HEK293 (cell line): ENCODE measurements around the gene CACNB4.

Source experiments
- CTCF ChIA-PET: fragments of 350-600 bp; formaldehyde crosslinking; extraction: SDS; loops from one replicate; lab custom pipeline; 2021; ENCODE audit warnings: antibody characterized with exemption; lab: Yijun Ruan, JAX
- POLR2A ChIA-PET: fragments of 300-600 bp; formaldehyde crosslinking; extraction: SDS; loops from one replicate; lab custom pipeline; 2020; ENCODE audit warnings: antibody characterized with exemption, inconsistent platforms; lab: Yijun Ruan, JAX
- H3K27ac ChIP-seq: fragments of 200-500 bp; sonication (Bioruptor generic); 2 replicates; pipeline ENCODE4 v1.5.1; 2014; ENCODE audit warnings: low read depth, low read length, control low read depth, inconsistent platforms; ENCODE audit errors: extremely low read depth
- H3K36me3 ChIP-seq, 2 experiments: fragments of 200-500 bp in 1 of 2; sonication (Bioruptor generic) in 1 of 2; 1 replicate in 1 of 2; 2 replicates in 1 of 2; pipeline ENCODE4 v1.5.1; 2014 to 2017; ENCODE audit warnings: inconsistent platforms in 2 of 2, low read length in 2 of 2; ENCODE audit not compliant: control insufficient read depth in 2 of 2, insufficient read depth in 1 of 2
- H3K4me1 ChIP-seq: fragments of 200-500 bp; sonication (Bioruptor generic); 2 replicates; pipeline ENCODE4 v1.5.1; 2014; ENCODE audit warnings: mild to moderate bottlenecking, low read length, inconsistent platforms; ENCODE audit not compliant: control insufficient read depth, insufficient read depth
- H3K4me3 ChIP-seq: 2 replicates; pipeline ENCODE4 v1.5.1; 2011; ENCODE audit warnings: low read depth, mild to moderate bottlenecking, control low read depth, low read length, moderate library complexity
- H3K9me3 ChIP-seq: fragments of 200-500 bp; sonication (Bioruptor generic); 2 replicates; pipeline ENCODE4 v1.5.1; 2014; ENCODE audit warnings: low read depth, low read length, inconsistent platforms; ENCODE audit not compliant: control insufficient read depth, insufficient read depth
- GLIS2 ChIP-seq: fragments of 450-650 bp; formaldehyde crosslinking; IDR thresholded peaks from 2 replicates; pipeline ENCODE4 v1.5.1; 2016; ENCODE audit warnings: missing biosample characterization, missing genetic modification characterization
- KLF16 ChIP-seq: fragments of 450-650 bp; formaldehyde crosslinking; IDR thresholded peaks from 2 replicates; pipeline ENCODE4 v1.5.1; 2017; ENCODE audit warnings: missing biosample characterization, missing genetic modification characterization
- MYNN ChIP-seq: fragments of 450-650 bp; formaldehyde crosslinking; IDR thresholded peaks from 2 replicates; pipeline ENCODE4 v1.5.1; 2016; ENCODE audit warnings: missing biosample characterization, missing genetic modification characterization, borderline replicate concordance
- MZF1 ChIP-seq: fragments of 450-650 bp; formaldehyde crosslinking; IDR thresholded peaks from 2 replicates; pipeline ENCODE4 v1.5.1; 2017; ENCODE audit warnings: missing biosample characterization, missing genetic modification characterization, borderline replicate concordance
- OVOL3 ChIP-seq: fragments of 450-650 bp; formaldehyde crosslinking; IDR thresholded peaks from 2 replicates; pipeline ENCODE4 v1.5.1; 2016; ENCODE audit warnings: missing biosample characterization, missing genetic modification characterization
- PRDM1 ChIP-seq: fragments of 450-650 bp; formaldehyde crosslinking; IDR thresholded peaks from 2 replicates; pipeline ENCODE4; 2016; ENCODE audit warnings: missing biosample characterization, missing genetic modification characterization
- PRDM10 ChIP-seq: fragments of 450-650 bp; formaldehyde crosslinking; IDR thresholded peaks from 2 replicates; pipeline ENCODE4 v1.5.1; 2016; ENCODE audit warnings: missing biosample characterization, missing genetic modification characterization
- SCRT2 ChIP-seq: fragments of 450-650 bp; formaldehyde crosslinking; IDR thresholded peaks from 2 replicates; pipeline ENCODE4 v1.5.1; 2016; ENCODE audit warnings: missing biosample characterization, missing genetic modification characterization
- TRIM28 ChIP-seq: IDR thresholded peaks from 2 replicates; pipeline ENCODE4 v1.6.1; 2011; ENCODE audit warnings: low read length, control low read depth, borderline replicate concordance
- ZBTB10 ChIP-seq: fragments of 450-650 bp; formaldehyde crosslinking; IDR thresholded peaks from 2 replicates; pipeline ENCODE4 v1.5.1; 2016; ENCODE audit warnings: missing biosample characterization, missing genetic modification characterization
- ZBTB44 ChIP-seq: fragments of 450-650 bp; IDR thresholded peaks from 2 replicates; pipeline ENCODE4 v1.5.1; 2018; ENCODE audit warnings: missing biosample characterization, mild to moderate bottlenecking, missing genetic modification characterization
- ZBTB7A ChIP-seq: fragments of 450-650 bp; formaldehyde crosslinking; IDR thresholded peaks from 2 replicates; pipeline ENCODE4 v1.5.1; 2016; ENCODE audit warnings: low read depth, missing biosample characterization, missing genetic modification characterization
- ZFHX2 ChIP-seq: fragments of 450-650 bp; formaldehyde crosslinking; conservative IDR thresholded peaks from 2 replicates; pipeline ENCODE4 v1.5.1; 2016; ENCODE audit warnings: missing biosample characterization, missing genetic modification characterization
- ZIC2 ChIP-seq: fragments of 450-650 bp; formaldehyde crosslinking; IDR thresholded peaks from 2 replicates; pipeline ENCODE4 v1.5.1; 2016; ENCODE audit warnings: missing biosample characterization, missing genetic modification characterization
- ZNF10 ChIP-seq: fragments of 450-650 bp; formaldehyde crosslinking; IDR thresholded peaks from 2 replicates; pipeline ENCODE4 v1.5.1; 2017; ENCODE audit warnings: missing biosample characterization, missing genetic modification characterization
- ZNF140 ChIP-seq: fragments of 450-650 bp; formaldehyde crosslinking; IDR thresholded peaks from 2 replicates; pipeline ENCODE4 v1.5.1; 2016; ENCODE audit warnings: missing biosample characterization, missing genetic modification characterization
- ZNF324 ChIP-seq: fragments of 450-650 bp; formaldehyde crosslinking; IDR thresholded peaks from 2 replicates; pipeline ENCODE4 v1.5.1; 2016; ENCODE audit warnings: missing biosample characterization, missing genetic modification characterization
- ZNF354C ChIP-seq: fragments of 450-650 bp; formaldehyde crosslinking; IDR thresholded peaks from 2 replicates; pipeline ENCODE4 v1.5.1; 2016; ENCODE audit warnings: missing biosample characterization, missing genetic modification characterization, low read depth, borderline replicate concordance
- ZNF530 ChIP-seq: fragments of 450-650 bp; formaldehyde crosslinking; IDR thresholded peaks from 2 replicates; pipeline ENCODE4 v1.5.1; 2016; ENCODE audit warnings: low read depth, missing biosample characterization, missing genetic modification characterization
- ZNF580 ChIP-seq: fragments of 450-650 bp; formaldehyde crosslinking; IDR thresholded peaks from 2 replicates; pipeline ENCODE4 v1.5.1; 2016; ENCODE audit warnings: missing biosample characterization, missing genetic modification characterization
- ZNF600 ChIP-seq: fragments of 450-650 bp; formaldehyde crosslinking; IDR thresholded peaks from 2 replicates; pipeline ENCODE4 v1.5.1; 2016; ENCODE audit warnings: missing biosample characterization, missing genetic modification characterization
- ZNF621 ChIP-seq: fragments of 450-650 bp; formaldehyde crosslinking; IDR thresholded peaks from 2 replicates; pipeline ENCODE4 v1.5.1; 2017; ENCODE audit warnings: missing biosample characterization, missing genetic modification characterization
- ZNF692 ChIP-seq: fragments of 450-650 bp; formaldehyde crosslinking; IDR thresholded peaks from 2 replicates; pipeline ENCODE4 v1.5.1; 2016; ENCODE audit warnings: missing biosample characterization, missing genetic modification characterization
- TF ChIP-seq, protein P1 (sequence below): fragments of 450-650 bp; formaldehyde crosslinking; IDR thresholded peaks from 2 replicates; pipeline ENCODE4 v1.5.1; 2016; ENCODE audit warnings: missing biosample characterization, missing genetic modification characterization

CACNB4 gene

GRCh38 chr2:152011724-152012123 lies 87.1 kb downstream of the CACNB4 start:
- no peaks in the 10 kb centered on the region for H3K9me3 ChIP-seq
- ChIA-PET CTCF (interaction anchor here (6.4 kb wide), 1 partner anchor 14 kb away, joined by 47 read pairs; no protein-coding TSS in a partner anchor), POLR2A (no interaction called here)
- H3K36me3 ChIP-seq: no peaks in the 10 kb centered on the region
- no peak overlapping the region for H3K27ac ChIP-seq
- no peak for TF ChIP-seq ZBTB10 (tag by site-specific recombination)
- no peak for TF ChIP-seq MZF1 (tag by site-specific recombination)
- no peak for TF ChIP-seq ZNF354C (tag by site-specific recombination)
- no peak for TF ChIP-seq MYNN (tag by site-specific recombination)
- no peak for TF ChIP-seq SCRT2
- no peak for TF ChIP-seq ZBTB44 (tag by site-specific recombination)
- TF ChIP-seq ZNF692: no peak
- TF ChIP-seq PRDM1 (tag by site-specific recombination): no peak
- TF ChIP-seq ZNF580 (tag by site-specific recombination): no peak
- no peak for TF ChIP-seq KLF16 (tag by site-specific recombination)
- no peak for TF ChIP-seq ZNF621 (tag by site-specific recombination)
- no peak for TF ChIP-seq PRDM10
- TF ChIP-seq, all 188 proteins: peak for 0
- Histone ChIP-seq H3K4me1 (no peaks in the 10 kb centered on the region), H3K4me3 (no peak overlapping the region)

- no peaks in the 10 kb centered on the region for H3K36me3 ChIP-seq
- H3K4me1 ChIP-seq: no peaks in the 10 kb centered on the region
- no peak overlapping the region for H3K27ac ChIP-seq
- H3K4me3 ChIP-seq: no peak overlapping the region
- no peaks in the 10 kb centered on the region for H3K9me3 ChIP-seq
- CTCF ChIA-PET: no interaction called here
- POLR2A ChIA-PET: no interaction called here
- no peak for TF ChIP-seq ZNF324 (tag by site-specific recombination)
- TF ChIP-seq GLIS2 (tag by site-specific recombination): no peak
- no peak for TF ChIP-seq ZNF10
- no peak for TF ChIP-seq ZNF600 (tag by site-specific recombination)
- no peak for TF ChIP-seq TRIM28
- TF ChIP-seq ZNF140 (tag by site-specific recombination): no peak
- TF ChIP-seq ZFHX2 (tag by site-specific recombination): no peak
- TF ChIP-seq, protein P1, sequence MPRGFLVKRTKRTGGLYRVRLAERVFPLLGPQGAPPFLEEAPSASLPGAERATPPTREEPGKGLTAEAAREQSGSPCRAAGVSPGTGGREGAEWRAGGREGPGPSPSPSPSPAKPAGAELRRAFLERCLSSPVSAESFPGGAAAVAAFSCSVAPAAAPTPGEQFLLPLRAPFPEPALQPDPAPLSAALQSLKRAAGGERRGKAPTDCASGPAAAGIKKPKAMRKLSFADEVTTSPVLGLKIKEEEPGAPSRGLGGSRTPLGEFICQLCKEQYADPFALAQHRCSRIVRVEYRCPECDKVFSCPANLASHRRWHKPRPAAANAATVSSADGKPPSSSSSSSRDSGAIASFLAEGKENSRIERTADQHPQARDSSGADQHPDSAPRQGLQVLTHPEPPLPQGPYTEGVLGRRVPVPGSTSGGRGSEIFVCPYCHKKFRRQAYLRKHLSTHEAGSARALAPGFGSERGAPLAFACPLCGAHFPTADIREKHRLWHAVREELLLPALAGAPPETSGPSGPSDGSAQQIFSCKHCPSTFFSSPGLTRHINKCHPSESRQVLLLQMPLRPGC (tag by site-specific recombination): no peak
- TF ChIP-seq ZIC2: no peak
- TF ChIP-seq ZNF530 (tag by site-specific recombination): no peak
- no peak for TF ChIP-seq ZBTB7A (tag by site-specific recombination)
- no peak for TF ChIP-seq OVOL3 (tag by site-specific recombination)
These were observed 93.2 kb downstream of the CACNB4 start for GRCh38 chr2:152005607-152006006.
